ENCODE data around the gene ETV3L.

The ETV3L gene

GRCh38 chr1:157131281-157131680 lies 31.7 kb upstream of the ETV3L start:
- no peak for DNase-seq

- DNase-seq = no peak
Measured at GRCh38 chr1:157124855-157125254, 25.2 kb upstream of the ETV3L start.

- no peak for DNase-seq
Measured at GRCh38 chr1:157119448-157119847, 19.8 kb upstream of the ETV3L start.

GRCh38 chr1:157119008-157119407 lies 19.4 kb upstream of the ETV3L start:
- no peak for DNase-seq

- no peak for DNase-seq
Measured at GRCh38 chr1:157117527-157118057, 18.0 kb upstream of the ETV3L start.

GRCh38 chr1:157116737-157117103 lies 17.1 kb upstream of the ETV3L start:
- DNase-seq = no peak

DNA sequence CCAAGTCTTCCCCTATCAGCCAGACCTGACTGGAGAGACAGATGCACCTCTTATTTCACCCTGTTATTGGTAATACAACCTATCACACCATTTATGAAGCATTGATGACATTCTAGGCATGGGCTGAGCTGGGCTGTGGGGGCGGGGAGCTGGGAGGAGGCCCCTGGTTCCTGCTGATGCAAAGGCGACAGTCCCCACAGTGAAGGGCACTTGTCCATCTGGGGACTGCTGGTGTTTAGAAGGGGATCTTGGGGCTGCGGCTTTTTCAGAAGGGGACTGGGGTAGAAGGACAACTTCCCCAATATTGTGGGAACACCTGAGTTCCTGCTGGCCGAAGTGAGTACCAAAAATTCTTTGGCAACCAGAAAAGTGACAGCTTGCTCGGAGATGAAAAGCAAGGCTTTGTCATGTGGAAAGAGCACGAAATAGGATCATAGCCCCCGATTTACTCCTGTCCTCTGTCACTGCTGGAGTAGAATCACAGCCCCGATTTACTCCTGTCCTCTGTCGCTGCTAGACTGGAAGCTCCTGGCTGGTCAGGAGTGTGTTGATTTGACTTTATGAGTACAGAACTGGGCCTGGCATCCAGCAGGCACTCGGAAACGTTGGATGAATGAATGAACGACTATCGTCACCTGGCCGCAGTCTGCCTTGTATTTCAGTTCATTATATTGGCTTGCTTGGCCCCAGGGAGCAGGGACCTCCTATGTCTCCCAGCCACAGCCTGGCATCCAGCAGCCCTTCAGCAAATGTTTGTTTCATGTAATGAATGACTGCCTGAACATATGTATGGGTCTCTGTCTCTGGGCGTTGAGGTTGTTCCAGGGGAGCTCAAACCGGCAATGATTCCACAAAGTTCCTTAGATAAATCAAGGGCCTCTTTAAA lies 16.5 kb upstream of the ETV3L start:
- no peak for DNase-seq

- no peak for DNase-seq
Measured at GRCh38 chr1:157115429-157115838, 15.8 kb upstream of the ETV3L start.

- no peak for DNase-seq
Measured at GRCh38 chr1:157114183-157115121, 14.8 kb upstream of the ETV3L start.

GRCh38 chr1:157113631-157114030 lies 14.0 kb upstream of the ETV3L start:
- DNase-seq = no peak

- no peak for DNase-seq
Measured at GRCh38 chr1:157113106-157113505, 13.5 kb upstream of the ETV3L start.

- no peak for DNase-seq
Measured at GRCh38 chr1:157112186-157112867, 12.7 kb upstream of the ETV3L start.

DNA sequence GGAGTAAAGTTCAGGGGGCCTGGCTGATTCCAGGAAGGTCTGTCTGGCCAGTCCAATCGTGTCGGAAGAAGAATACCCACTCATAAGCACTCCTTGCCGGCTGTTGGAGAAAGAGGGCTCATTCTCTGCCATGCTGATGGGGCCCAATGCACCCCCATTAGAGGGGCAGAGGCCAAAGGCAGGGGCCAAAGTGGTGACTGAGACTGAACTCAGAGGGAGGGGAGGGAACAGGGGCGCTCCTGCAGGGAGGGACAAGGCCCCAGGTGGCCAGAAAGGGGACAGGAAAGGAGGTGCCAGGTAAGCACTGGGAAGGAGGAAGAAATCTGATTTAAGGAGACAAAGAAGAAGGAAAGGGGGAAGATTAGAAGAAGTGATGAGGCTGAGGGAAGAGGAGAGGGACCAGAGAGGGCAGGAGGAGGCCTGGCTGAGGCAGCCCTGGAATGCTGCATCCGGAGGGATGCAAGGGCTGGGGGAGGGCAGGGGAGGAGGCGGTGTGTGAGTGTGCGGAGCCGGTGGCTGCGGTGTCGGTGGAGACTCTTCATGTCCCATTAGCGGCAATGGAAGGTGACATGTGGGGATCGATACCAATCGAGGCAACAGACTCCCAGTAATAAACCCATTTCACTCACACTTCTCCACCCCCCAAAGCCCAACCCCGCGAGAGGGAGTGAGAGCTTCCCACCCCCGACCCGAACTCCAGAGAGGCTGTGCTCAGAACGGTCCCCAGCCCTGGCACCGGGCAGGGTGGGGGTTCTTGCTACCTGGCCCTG lies 12.0 kb upstream of the ETV3L start:
- DNase-seq = no peak

DNA sequence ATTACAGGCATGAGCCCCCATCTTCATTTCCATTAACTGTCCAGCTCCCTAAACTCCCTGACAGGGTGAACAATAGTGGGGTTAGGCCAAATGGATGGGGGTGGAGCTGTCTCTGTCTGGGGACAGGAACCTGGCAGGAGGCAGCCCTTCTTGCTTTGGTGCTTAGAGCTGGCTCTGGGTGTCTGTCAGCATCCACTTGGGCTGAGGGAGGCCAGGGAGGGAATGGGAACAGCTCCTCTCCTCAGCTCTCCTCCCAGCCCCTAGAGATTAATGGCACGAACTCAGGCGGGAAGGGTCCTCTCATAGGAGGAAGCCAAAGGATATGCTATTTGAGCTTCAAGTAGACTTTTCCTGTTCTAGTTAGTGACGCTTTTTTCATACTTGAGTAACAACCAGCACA lies 11.1 kb upstream of the ETV3L start:
- DNase-seq = no peak

GRCh38 chr1:157110003-157110402 lies 10.4 kb upstream of the ETV3L start:
- no peak for DNase-seq

DNA sequence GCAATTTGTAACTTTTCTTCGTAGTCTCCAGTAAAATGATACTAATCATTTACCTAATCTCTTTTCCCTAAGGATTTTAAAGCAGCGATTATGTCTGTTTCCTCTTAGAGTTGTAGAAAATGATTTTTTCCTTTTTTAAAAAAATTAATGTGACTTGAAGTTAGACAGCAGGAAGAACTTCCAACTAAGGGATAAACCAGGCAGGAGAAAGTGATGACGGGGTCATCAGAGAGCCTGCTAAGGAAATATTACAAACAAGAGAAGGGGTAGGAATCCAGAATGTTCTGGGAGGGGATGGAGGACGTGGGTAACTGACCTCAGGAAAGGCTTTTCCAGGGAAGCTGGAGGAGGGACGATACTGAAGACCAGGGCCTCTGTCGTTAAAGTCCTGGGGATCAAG lies 8.8 kb upstream of the ETV3L start:
- DNase-seq = no peak

- DNase-seq = no peak
Measured at GRCh38 chr1:157107702-157108101, 8.1 kb upstream of the ETV3L start.

- no peak for DNase-seq
Measured at GRCh38 chr1:157106813-157107189, 7.2 kb upstream of the ETV3L start.

DNA sequence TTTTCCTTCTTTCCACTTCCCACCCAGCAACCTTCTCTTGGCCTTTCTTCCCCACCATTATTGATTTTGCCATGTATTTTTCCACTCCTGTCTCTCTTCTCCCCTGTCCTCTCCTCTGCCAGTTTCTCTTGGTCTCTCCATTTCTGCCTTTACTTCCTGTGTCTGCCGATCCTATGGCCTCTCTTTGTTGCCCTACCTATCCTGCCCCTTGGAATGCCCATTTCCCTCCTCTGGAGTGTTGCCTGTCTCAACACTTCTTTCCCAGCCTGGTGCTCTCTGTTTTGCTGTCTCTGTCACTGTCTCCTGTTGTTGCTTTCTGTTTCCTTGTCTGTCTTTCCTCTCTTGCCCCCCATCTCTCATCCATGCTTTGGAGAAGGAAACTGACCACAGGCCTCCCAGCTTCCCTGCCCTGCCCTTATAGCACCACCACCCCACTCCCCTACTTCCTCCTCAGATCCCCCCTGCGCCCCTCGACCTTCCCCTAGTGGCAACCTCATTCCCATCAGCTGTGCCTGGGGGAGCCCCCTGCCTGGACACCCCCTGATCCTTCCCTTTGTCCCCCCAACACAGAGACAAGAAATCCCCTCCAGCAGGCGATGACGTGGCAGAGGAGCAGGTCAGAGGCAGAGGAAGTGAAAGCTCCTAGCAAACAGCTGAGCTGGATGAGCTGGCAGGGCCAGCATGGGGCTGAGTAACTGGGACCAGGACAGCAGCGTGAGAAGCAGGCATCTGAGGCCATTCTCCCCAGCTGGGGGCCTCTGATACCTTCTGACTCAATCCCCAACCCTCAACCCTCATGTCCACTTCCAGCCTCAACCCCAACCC lies 6.6 kb upstream of the ETV3L start:
- DNase-seq = no peak

- no peak for DNase-seq
Measured at GRCh38 chr1:157105298-157105987, 5.8 kb upstream of the ETV3L start.

Measured in SHP77 treated with DMSO at 0.1 percent for 48 hours (cell line).